ENCODE data around the gene DCDC1.
"Not testable (repeated sequence)": the region's sequence is repeated elsewhere in the genome, so short reads cannot be mapped to it uniquely, and the experiment has no call there.

DCDC1 gene

DNA sequence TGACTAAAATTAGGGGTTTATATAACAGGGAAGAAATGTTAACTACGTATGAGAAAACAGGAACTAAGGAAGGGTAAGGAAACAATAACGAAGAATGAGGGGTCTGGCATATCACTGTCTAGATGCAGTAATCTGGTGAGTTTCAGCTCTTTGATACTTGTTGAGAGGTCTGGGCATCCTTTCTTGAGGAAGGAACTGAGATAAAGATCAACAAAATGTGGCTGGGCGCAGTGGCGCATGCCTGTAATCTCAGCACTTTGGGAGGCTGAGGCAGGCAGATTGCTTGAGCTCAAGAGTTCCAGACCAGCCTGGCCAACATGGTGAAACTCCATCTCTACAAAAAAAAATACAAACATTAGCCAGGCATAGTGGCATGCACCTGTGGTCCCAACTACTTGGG lies 2.7 kb downstream of the DCDC1 start:
- H3K4me3 Mint-ChIP-seq: no peak overlapping the region
- H3K27me3 Mint-ChIP-seq: peaks cover 13% of the 10 kb centered on the region
- no peak overlapping the region for H3K27ac Mint-ChIP-seq
- no peaks in the 10 kb centered on the region for H3K9me3 Mint-ChIP-seq
- H3K36me3 Mint-ChIP-seq (ENCODE audit: low read depth): peaks cover 12% of the 10 kb centered on the region
- H3K4me1 Mint-ChIP-seq (ENCODE audit: low read depth): peaks cover 40% of the 10 kb centered on the region

DNA sequence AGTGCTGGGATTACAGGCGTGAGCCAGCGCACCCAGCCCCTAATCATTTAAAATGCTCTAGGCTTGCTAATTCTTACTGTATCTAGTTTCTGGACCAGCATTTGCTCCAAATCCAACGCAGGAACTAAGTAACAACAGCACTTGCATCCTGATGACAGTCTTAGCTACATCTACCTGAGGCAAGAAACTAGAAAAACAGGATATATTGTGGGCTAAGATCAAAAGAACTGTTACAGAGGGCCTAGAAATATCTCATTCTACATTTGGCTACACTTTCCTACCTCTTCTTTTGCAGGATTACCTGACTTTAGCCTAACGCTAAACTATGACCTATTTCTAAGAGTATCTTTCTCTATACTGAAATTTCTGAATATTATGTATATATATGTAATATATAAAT lies 7.8 kb downstream of the DCDC1 start:
- no peak overlapping the region for H3K4me3 Mint-ChIP-seq
- H3K36me3 Mint-ChIP-seq (ENCODE audit: low read depth): no peaks in the 10 kb centered on the region

DNA sequence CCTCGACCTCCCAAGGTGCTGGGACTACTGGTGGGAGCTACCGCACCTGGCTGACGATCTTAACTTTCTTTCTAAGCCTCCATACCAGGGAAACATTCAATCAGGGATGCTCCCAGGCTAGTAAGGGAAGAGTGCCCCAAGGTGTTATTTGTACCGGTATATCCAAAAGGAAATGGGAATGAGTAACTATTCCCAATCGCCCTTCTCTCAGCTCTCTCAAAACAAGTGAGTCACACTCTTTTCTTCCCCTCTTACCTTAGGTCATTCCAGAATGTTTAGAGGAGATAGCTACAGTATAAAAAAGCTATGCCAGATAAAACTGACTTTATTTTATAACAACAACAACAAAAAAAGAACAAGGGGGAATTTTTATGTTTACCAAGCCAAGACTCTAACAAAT lies 13.7 kb downstream of the DCDC1 start:
- Mint-ChIP-seq H3K4me1 (ENCODE audit: low read depth) (no peaks in the 10 kb centered on the region), H3K4me3 (no peak overlapping the region), H3K27me3 (peaks cover 21% of the 10 kb centered on the region), H3K36me3 (ENCODE audit: low read depth) (no peaks in the 10 kb centered on the region), H3K9me3 (no peaks in the 10 kb centered on the region), H3K27ac (no peak overlapping the region)

More for the DNA sequence above, 7.8 kb downstream of the DCDC1 start:
- Mint-ChIP-seq H3K27me3 (peaks cover 13% of the 10 kb centered on the region), H3K9me3 (no peaks in the 10 kb centered on the region), H3K27ac (no peak overlapping the region), H3K4me1 (ENCODE audit: low read depth) (peaks cover 8% of the 10 kb centered on the region)

DNA sequence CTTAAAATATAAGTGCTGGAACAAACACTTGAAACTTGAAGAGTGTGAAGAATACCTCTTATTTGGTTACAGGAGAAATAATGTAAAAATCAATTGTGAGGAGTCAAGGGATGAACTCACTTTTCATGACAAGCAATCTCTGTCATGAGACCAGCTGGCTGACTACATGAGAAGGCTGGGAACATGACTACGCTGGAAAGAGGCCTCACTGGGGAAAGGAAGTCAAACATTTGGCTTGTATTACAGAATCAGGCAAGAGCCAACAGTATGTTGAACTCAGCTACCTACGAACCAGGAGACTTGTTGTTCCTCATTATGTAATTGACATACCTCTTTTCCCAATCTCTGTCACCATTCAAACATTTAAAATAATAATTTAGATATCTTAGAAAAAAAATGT lies 14.4 kb downstream of the DCDC1 start:
- Mint-ChIP-seq H3K27ac (no peak overlapping the region), H3K27me3 (peaks cover 21% of the 10 kb centered on the region), H3K36me3 (ENCODE audit: low read depth) (no peaks in the 10 kb centered on the region), H3K4me3 (no peak overlapping the region), H3K9me3 (no peaks in the 10 kb centered on the region), H3K4me1 (ENCODE audit: low read depth) (no peaks in the 10 kb centered on the region)

DNA sequence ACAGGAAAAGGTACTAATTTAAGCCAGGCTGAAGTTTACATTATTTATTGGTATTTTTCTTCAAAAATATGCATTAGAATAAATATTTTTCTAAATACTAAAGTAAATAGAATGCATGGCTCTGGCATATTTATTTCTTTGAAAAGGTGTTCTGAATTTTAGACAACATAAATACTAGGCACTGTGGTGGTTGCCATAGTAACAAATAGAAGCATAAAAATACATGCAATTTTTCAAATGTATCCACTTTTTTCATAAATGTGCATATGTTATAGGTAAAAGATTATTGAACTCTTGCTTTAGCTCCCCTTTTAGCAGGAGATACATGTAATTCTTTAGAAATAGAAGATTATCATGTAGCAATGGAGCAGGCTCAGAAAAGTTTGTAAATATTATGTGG lies 18.4 kb downstream of the DCDC1 start:
- Mint-ChIP-seq H3K4me1 (ENCODE audit: low read depth) (no peaks in the 10 kb centered on the region), H3K9me3 (no peaks in the 10 kb centered on the region), H3K27ac (no peak overlapping the region), H3K36me3 (ENCODE audit: low read depth) (no peaks in the 10 kb centered on the region), H3K4me3 (no peak overlapping the region), H3K27me3 (peaks cover 27% of the 10 kb centered on the region)

DNA sequence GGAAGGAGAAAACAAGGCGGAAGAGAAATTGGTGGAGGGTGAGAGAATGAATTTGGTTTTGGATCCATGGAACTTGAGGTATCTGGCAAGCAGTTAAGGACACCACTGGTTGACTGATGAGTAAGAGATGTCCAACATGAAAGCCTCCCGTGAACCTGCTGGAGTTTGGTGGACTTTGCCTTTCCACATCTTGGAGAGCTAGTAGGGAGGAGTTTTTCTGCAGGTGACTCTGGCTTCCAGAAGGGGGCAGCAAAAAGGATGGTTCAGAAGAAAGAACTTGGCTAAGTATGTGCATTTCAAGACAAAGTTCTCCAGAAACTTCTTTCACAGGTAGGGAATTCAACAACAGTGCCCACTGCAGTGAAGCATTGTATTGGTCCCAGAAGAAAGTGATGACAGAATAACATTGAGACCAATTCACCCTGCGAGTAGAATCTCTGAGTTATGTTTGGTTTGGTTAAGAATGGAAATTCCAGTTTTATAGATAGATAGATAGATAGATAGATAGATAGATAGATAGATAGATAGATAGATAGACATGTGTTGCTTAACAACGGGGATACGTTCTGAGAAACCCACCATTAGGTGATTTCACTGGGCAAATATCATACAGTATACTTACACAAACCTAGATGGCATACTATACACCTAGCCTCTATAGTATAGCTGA lies 28.5 kb downstream of the DCDC1 start:
- H3K27ac Mint-ChIP-seq: no peak overlapping the region
- H3K36me3 Mint-ChIP-seq (ENCODE audit: low read depth): no peaks in the 10 kb centered on the region
- no peaks in the 10 kb centered on the region for H3K4me1 Mint-ChIP-seq (ENCODE audit: low read depth)
- no peaks in the 10 kb centered on the region for H3K9me3 Mint-ChIP-seq
- H3K4me3 Mint-ChIP-seq: no peak overlapping the region
- H3K27me3 Mint-ChIP-seq: peaks cover 14% of the 10 kb centered on the region

DNA sequence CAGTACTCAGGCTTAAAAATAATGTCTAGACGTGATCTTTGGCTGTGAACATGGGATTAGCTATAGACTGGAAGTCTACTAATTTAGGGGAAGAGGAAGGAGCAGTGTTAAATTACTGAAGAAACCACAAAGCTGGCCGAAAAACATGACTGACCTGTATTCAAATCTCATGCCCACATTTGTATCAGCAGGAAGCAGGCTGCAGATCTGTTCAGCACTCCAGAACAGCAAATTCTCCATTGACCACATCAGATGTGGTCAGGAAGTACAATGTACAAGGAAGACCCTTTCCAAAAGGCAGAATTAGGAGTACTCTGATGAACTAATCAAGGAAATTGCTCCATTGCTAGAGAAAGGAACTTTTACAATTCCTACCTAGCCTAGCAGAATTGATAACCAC lies 31.7 kb downstream of the DCDC1 start:
- Mint-ChIP-seq H3K27me3 (peaks cover 8% of the 10 kb centered on the region), H3K9me3 (no peaks in the 10 kb centered on the region), H3K4me3 (no peak overlapping the region), H3K27ac (no peak overlapping the region), H3K36me3 (ENCODE audit: low read depth) (no peaks in the 10 kb centered on the region), H3K4me1 (ENCODE audit: low read depth) (no peaks in the 10 kb centered on the region)

DNA sequence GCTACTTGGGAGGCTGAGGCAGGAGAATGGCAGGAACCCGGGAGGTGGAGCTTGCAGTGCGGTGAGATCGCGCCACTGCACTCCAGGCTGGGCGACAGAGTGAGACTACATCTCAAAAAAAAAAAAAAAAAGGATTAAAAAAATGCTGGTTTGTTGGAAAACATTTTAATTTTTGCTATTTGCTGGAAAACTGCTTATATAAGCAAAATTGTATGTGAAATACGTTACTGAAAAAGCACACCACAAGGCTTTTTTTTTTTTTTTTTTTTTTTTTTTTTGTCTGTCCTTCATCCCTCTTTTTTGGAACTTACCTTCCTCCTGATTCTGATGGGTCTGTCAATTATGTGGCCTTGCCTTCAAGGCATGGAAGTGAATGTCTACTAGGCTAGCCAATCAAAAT lies 40.8 kb downstream of the DCDC1 start:
- peaks cover 10% of the 10 kb centered on the region for H3K27me3 Mint-ChIP-seq
- H3K9me3 Mint-ChIP-seq: no peaks in the 10 kb centered on the region
- no peak overlapping the region for H3K27ac Mint-ChIP-seq
- H3K4me3 Mint-ChIP-seq: no peak overlapping the region
- peaks cover 4% of the 10 kb centered on the region for H3K4me1 Mint-ChIP-seq (ENCODE audit: low read depth)
- H3K36me3 Mint-ChIP-seq (ENCODE audit: low read depth): no peaks in the 10 kb centered on the region

DNA sequence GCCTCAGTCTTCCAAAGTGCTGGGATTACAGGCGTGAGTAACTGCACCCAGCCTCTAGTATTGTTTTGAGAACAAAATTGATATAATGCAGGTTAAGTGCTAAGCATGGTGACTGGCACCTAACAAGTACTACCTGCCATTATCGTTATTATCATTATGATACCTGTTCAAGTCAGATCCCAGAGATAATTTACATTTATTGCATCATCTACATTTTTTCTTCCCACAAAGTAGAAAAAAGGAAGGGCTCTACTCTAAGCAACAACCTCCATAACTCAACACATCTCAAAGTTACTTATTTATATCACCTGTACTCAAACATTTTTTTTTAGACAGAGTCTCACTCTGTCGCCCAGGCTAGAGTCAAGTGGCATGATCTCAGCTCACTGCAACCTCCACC lies 42.1 kb downstream of the DCDC1 start:
- H3K36me3 Mint-ChIP-seq (ENCODE audit: low read depth): no peaks in the 10 kb centered on the region
- H3K27ac Mint-ChIP-seq: no peak overlapping the region
- peaks cover 6% of the 10 kb centered on the region for H3K27me3 Mint-ChIP-seq
- H3K4me1 Mint-ChIP-seq (ENCODE audit: low read depth): peaks cover 4% of the 10 kb centered on the region
- H3K9me3 Mint-ChIP-seq: no peaks in the 10 kb centered on the region
- no peak overlapping the region for H3K4me3 Mint-ChIP-seq

DNA sequence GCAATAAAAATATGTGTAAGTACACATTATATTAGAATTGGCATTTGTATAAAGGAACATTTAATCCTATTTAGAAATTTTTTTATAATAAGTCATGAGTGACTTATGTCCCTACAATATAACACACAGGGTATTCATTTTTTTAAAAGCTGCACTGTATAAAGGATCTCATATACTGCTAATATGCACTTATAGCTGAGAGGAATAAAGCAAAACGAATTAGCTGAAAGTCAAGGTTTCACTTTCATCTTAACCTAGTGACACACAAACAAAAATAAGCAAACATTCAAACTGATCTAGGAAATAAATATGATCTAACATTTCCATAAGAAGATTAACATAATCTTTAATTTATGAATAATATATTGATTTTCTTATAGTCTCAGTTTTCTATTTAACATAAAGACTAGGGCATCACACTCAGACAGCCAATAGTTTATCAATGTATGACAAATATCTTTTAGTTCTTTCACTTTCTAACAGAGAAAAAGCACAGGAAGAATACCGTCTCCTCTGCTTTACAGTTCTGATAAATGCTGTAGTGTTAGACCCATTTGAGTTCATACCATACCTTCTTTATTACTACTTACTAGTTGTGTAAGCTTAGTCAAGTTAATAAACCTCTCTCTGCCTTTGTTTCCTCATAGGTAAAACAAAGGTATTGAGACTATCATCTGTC lies 42.9 kb downstream of the DCDC1 start:
- no peaks in the 10 kb centered on the region for H3K36me3 Mint-ChIP-seq (ENCODE audit: low read depth)
- no peak overlapping the region for H3K27ac Mint-ChIP-seq
- H3K9me3 Mint-ChIP-seq: no peaks in the 10 kb centered on the region

DNA sequence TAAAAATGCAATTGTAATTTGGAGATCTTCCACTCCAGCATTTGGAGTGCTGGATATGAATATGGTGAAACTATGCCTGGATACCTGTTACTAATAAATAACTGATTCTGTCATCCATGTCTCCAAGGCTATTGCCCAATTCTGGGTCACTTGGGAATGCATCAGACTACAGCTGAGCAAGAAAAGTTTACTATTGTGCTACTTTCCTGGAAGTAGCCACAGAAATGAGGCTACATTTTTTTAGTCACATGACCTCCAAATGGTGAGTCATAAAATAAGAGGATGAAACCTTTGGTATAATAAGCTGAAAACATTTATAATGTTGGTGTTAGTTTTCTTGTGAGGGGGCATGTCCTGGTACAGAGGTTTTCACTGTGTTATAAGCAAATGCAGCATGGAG lies 44.4 kb downstream of the DCDC1 start:
- H3K4me3 Mint-ChIP-seq: no peak overlapping the region
- no peaks in the 10 kb centered on the region for H3K27me3 Mint-ChIP-seq
- no peak overlapping the region for H3K27ac Mint-ChIP-seq
- H3K9me3 Mint-ChIP-seq: no peaks in the 10 kb centered on the region
- H3K36me3 Mint-ChIP-seq (ENCODE audit: low read depth): no peaks in the 10 kb centered on the region
- H3K4me1 Mint-ChIP-seq (ENCODE audit: low read depth): peaks cover 4% of the 10 kb centered on the region

More for the DNA sequence above, 42.9 kb downstream of the DCDC1 start:
- Mint-ChIP-seq H3K4me1 (ENCODE audit: low read depth) (peaks cover 4% of the 10 kb centered on the region), H3K4me3 (no peak overlapping the region), H3K27me3 (no peaks in the 10 kb centered on the region)

DNA sequence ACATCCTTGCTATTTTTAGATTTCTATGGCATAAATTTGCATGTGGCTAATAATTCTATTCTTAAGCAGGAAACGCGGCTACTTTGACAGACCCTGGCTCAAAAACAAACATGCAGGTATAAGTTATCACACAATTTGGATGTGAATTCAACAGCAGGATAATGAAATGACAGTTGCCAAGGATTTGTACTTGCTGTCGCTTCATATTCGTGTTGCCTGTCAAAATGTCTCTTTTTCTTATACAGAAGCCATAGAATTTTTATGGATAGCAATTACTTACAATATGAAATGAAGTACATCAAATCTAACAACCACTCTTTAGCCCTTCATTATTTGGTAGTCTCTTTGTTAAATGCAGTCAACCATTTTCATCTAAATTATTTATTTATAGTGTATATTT lies 46.4 kb downstream of the DCDC1 start:
- peaks cover 4% of the 10 kb centered on the region for H3K4me1 Mint-ChIP-seq (ENCODE audit: low read depth)
- H3K36me3 Mint-ChIP-seq (ENCODE audit: low read depth): no peaks in the 10 kb centered on the region
- no peaks in the 10 kb centered on the region for H3K9me3 Mint-ChIP-seq
- H3K27me3 Mint-ChIP-seq: no peaks in the 10 kb centered on the region
- no peak overlapping the region for H3K27ac Mint-ChIP-seq
- no peak overlapping the region for H3K4me3 Mint-ChIP-seq

DNA sequence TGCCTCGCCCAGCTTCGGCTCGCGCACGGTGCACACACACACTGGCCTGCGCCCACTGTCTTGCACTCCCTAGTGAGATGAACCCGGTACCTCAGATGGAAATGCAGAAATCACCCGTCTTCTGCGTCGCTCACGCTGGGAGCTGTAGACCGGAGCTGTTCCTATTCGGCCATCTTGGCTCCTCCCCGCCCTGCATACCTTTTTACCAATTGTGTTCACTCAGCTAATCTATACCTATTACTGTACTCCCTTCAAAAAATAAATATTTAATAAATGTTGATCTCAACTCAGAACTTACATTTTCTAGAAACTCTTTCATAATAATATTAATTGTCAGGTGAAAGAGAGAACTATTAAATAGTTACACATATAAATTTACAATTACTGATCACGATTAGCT lies 48.0 kb downstream of the DCDC1 start:
- H3K4me3 Mint-ChIP-seq; H3K4me1 Mint-ChIP-seq (ENCODE audit: low read depth); H3K36me3 Mint-ChIP-seq (ENCODE audit: low read depth); H3K27me3 Mint-ChIP-seq; H3K27ac Mint-ChIP-seq; H3K9me3 Mint-ChIP-seq: not testable (repeated sequence)

DNA sequence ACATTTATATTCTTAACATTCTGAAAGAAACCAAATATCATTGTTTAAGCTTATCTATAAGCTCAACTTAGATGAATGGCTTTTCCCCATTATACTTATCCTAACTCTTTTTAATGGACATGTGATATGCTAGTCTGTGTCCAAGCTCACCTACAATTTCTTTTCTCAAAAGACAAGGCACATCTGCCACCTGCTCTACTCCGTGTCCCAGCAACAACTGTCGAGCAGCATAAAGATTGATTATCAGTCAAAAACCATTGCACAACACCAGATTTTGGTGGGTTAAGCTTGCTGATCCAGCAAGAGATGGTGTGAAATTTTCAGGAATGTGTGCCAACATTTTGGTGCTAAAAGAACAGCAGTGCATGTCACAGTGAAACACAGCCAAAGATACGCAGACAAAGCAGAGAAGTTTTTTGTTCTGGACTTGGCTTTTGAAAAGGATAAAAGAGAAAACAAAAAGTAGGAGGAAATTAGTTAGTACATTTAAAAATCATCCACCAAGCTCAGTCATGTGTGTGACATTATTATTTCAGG lies 65.8 kb downstream of the DCDC1 start:
- Mint-ChIP-seq H3K4me3 (no peak overlapping the region), H3K9me3 (no peaks in the 10 kb centered on the region), H3K4me1 (ENCODE audit: low read depth) (no peaks in the 10 kb centered on the region), H3K27me3 (peaks cover 6% of the 10 kb centered on the region), H3K36me3 (ENCODE audit: low read depth) (no peaks in the 10 kb centered on the region), H3K27ac (no peak overlapping the region)

DNA sequence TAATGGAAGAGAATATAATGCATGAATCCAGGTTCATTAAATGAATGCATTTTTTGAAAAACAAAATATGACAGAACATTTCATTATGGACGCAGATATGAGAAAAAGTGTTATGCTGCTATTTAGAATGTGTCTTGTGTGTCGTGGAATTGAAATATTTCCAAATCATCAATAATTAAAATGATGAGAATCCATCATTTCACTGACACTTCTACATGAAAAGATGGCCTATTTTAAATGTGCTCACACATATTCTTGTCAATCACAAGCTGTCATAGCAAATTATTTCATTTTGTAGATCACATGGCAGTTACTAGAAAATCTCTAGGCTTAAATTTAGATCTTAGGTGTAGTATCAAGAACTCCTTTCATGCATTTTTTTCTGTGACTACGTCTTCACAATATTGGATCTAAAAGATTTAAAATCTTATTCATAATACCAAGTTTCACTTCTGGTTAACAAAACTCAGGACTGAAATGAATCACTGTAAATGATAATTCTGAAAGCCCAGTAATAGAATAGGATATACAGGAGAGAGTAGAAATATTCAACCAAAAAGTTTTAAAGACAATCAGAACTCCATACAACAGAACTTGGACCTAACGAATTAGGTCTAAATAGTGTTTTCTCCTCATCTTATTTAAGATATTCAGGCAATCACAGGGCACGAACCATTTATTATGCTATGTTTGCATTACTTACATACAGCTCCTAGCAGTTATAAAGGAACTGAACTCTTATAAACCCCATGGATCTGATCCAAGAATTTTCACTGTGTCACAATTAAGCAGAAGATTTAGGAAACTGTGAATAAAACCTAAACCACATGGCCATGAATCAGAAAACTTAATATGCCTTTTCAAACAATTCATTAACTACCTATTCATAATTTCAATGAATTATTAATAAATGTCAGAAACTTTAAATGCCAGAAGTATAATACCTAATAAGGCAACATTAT lies 67.7 kb downstream of the DCDC1 start:
- H3K4me1 Mint-ChIP-seq (ENCODE audit: low read depth): no peaks in the 10 kb centered on the region
- no peaks in the 10 kb centered on the region for H3K36me3 Mint-ChIP-seq (ENCODE audit: low read depth)
- H3K4me3 Mint-ChIP-seq: no peak overlapping the region
- peaks cover 9% of the 10 kb centered on the region for H3K27me3 Mint-ChIP-seq
- no peak overlapping the region for H3K27ac Mint-ChIP-seq
- H3K9me3 Mint-ChIP-seq: no peaks in the 10 kb centered on the region

Measured in stimulated activated naive CD8-positive, alpha-beta T cell treated with anti-CD3 and anti-CD28 coated beads, Interleukin-15, Interleukin-2, amounts not matched to agents 100 ng/mL and 50 ng/mL, for 24 hours (primary cell).